H1 (cell line): Measurements from ENCODE around the gene SPC25. TPM values are rescaled to one million over a fixed set of nuclear protein-coding genes. Genes with fewer than 3 reads are reported as not detected.

ENCODE experiments used
- CTCF ChIA-PET: fragments of 300-600 bp; sonication (Branson Sonifier 250); formaldehyde crosslinking; loops from one replicate; lab custom pipeline; 2021; ENCODE audit not compliant: partially characterized antibody; lab: Charles Lee
- POLR2A ChIA-PET: fragments of 300-600 bp; sonication (Branson Sonifier 250); formaldehyde crosslinking; loops from one replicate; lab custom pipeline; 2021; ENCODE audit warnings: inconsistent platforms; ENCODE audit not compliant: partially characterized antibody; lab: Charles Lee
- DNase-seq, 2 experiments: peaks; one replicate each; pipeline versions ENCODE4 v3.0.0 to v3.0.0-alpha.2; 2010 to 2022; ENCODE audit warnings: low spot score in 2 of 2, low read depth in 1 of 2, mixed read lengths in 1 of 2
- FAIRE-seq: peaks from 2 replicates; lab custom pipeline; 2011; peaks lifted over from hg19 to GRCh38; lab: Jason Lieb, UNC
- H2AFZ ChIP-seq: 2 replicates; pipeline ENCODE4 v1.8.1; 2012; ENCODE audit warnings: low read length, inconsistent platforms
- H2AK5ac ChIP-seq: 2 replicates; pipeline ENCODE4 v1.6.1; 2013; ENCODE audit warnings: low read depth, low read length
- H2BK120ac ChIP-seq: replicated peaks from 2 replicates; pipeline ENCODE3; 2013; ENCODE audit warnings: low read depth, low read length, inconsistent platforms
- H2BK12ac ChIP-seq: 2 replicates; pipeline ENCODE4 v1.6.1; 2013; ENCODE audit warnings: low read depth, low read length
- H2BK15ac ChIP-seq: 2 replicates; pipeline ENCODE4 v1.6.1; 2013; ENCODE audit warnings: low read length
- H2BK20ac ChIP-seq: 2 replicates; pipeline ENCODE4 v1.6.1; 2013; ENCODE audit warnings: low read length
- H2BK5ac ChIP-seq: 2 replicates; pipeline ENCODE4 v1.6.1; 2013; ENCODE audit warnings: low read depth, low read length
- H3K14ac ChIP-seq: 2 replicates; pipeline ENCODE4 v1.6.1; 2013; ENCODE audit warnings: inconsistent platforms; ENCODE audit not compliant: insufficient read length
- H3K18ac ChIP-seq: 2 replicates; pipeline ENCODE4 v1.6.1; 2013; ENCODE audit warnings: low read length; ENCODE audit errors: extremely low read depth
- H3K23ac ChIP-seq: 2 replicates; pipeline ENCODE4 v1.6.1; 2013; ENCODE audit warnings: inconsistent platforms; ENCODE audit not compliant: insufficient read length
- H3K23me2 ChIP-seq: 2 replicates; pipeline ENCODE4 v1.6.1; 2013; ENCODE audit warnings: low read depth, low read length
- H3K27ac ChIP-seq: 2 replicates; pipeline ENCODE4 v1.6.1; 2011; ENCODE audit warnings: low read depth, low read length, inconsistent platforms
- H3K27me3 ChIP-seq, 4 experiments: replicated peaks in 1 of 4; 1 replicate in 1 of 4; 2 replicates in 3 of 4; pipeline versions ENCODE4 v1.6.1 to v1.8.1; 2011 to 2013; ENCODE audit warnings: low read length in 3 of 4, mild to moderate bottlenecking in 3 of 4, inconsistent platforms in 2 of 4, mixed read lengths in 2 of 4, moderate library complexity in 1 of 4; ENCODE audit not compliant: control insufficient read depth in 3 of 4, insufficient read depth in 3 of 4; ENCODE audit errors: extremely low read depth in 1 of 4
- H3K36me3 ChIP-seq, 4 experiments: 2 replicates each; pipeline versions ENCODE4 v1.6.1 to v1.8.1; 2011 to 2013; ENCODE audit warnings: mild to moderate bottlenecking in 4 of 4, low read length in 3 of 4, moderate library complexity in 2 of 4, control low read depth in 1 of 4, inconsistent platforms in 1 of 4; ENCODE audit not compliant: insufficient read depth in 4 of 4, control insufficient read depth in 2 of 4
- H3K4ac ChIP-seq: replicated peaks from 2 replicates; pipeline ENCODE3; 2013; ENCODE audit warnings: low read length, low read depth, mixed read lengths, inconsistent platforms; ENCODE audit not compliant: insufficient read length
- H3K4me1 ChIP-seq, 4 experiments: replicated peaks in 1 of 4; 1 replicate in 1 of 4; 2 replicates in 3 of 4; pipeline versions ENCODE4 v1.6.1 to v1.8.1; 2011 to 2013; ENCODE audit warnings: low read length in 3 of 4, inconsistent platforms in 2 of 4, mixed read lengths in 1 of 4; ENCODE audit not compliant: insufficient read depth in 4 of 4, control insufficient read depth in 3 of 4
- H3K4me2 ChIP-seq, 2 experiments: 2 replicates each; pipeline versions ENCODE4 v1.6.1 to v1.8.1; 2011 to 2013; ENCODE audit warnings: low read depth in 2 of 2, low read length in 2 of 2, control low read depth in 1 of 2, inconsistent platforms in 1 of 2, mild to moderate bottlenecking in 1 of 2; ENCODE audit not compliant: insufficient read depth in 1 of 2
- H3K4me3 ChIP-seq, 4 experiments: fragments of 200-600, 300-600 bp in 1 of 4; sonication (generic), shearing (Covaris generic), sonication (Bioruptor Twin) in 1 of 4; 2 replicates each; pipeline versions ENCODE4 v1.5.1 to v1.8.1; 2011 to 2016; ENCODE audit warnings: low read length in 4 of 4, low read depth in 3 of 4, control low read depth in 2 of 4, inconsistent platforms in 2 of 4, mild to moderate bottlenecking in 2 of 4, mixed read lengths in 1 of 4, moderate library complexity in 1 of 4; ENCODE audit not compliant: insufficient read depth in 2 of 4; ENCODE audit errors: extremely low read depth in 1 of 4
- H3K56ac ChIP-seq: replicated peaks from 2 replicates; pipeline ENCODE3; 2013; ENCODE audit warnings: low read depth, mild to moderate bottlenecking, mixed read lengths, low read length, inconsistent platforms; ENCODE audit not compliant: insufficient read length
- H3K79me1 ChIP-seq: 2 replicates; pipeline ENCODE4 v1.6.1; 2013; ENCODE audit warnings: low read depth, low read length, control low read depth
- H3K79me2 ChIP-seq, 2 experiments: 2 replicates each; pipeline versions ENCODE4 v1.6.1 to v1.8.1; 2012 to 2013; ENCODE audit warnings: low read length in 2 of 2, mild to moderate bottlenecking in 2 of 2, inconsistent platforms in 1 of 2; ENCODE audit not compliant: insufficient read depth in 2 of 2, control insufficient read depth in 1 of 2
- H3K9ac ChIP-seq, 4 experiments: replicated peaks in 1 of 4; 1 replicate in 1 of 4; 2 replicates in 3 of 4; pipeline versions ENCODE4 v1.6.1 to v1.8.1; 2011 to 2013; ENCODE audit warnings: low read depth in 3 of 4, low read length in 3 of 4, control low read depth in 2 of 4, mild to moderate bottlenecking in 2 of 4, moderate library complexity in 2 of 4, inconsistent platforms in 1 of 4; ENCODE audit errors: extremely low read depth in 1 of 4
- H3K9me3 ChIP-seq, 2 experiments: 2 replicates each; pipeline versions ENCODE4 v1.6.1 to v1.8.1; 2012 to 2013; ENCODE audit warnings: mild to moderate bottlenecking in 2 of 2, moderate library complexity in 2 of 2, control low read depth in 1 of 2, inconsistent platforms in 1 of 2, low read depth in 1 of 2, low read length in 1 of 2, mixed read lengths in 1 of 2; ENCODE audit not compliant: insufficient read depth in 2 of 2
- H4K20me1 ChIP-seq, 2 experiments: replicated peaks in 1 of 2; 2 replicates each; pipeline versions ENCODE3 to v1.8.1; 2011 to 2013; ENCODE audit warnings: inconsistent platforms in 2 of 2, low read length in 2 of 2, mild to moderate bottlenecking in 1 of 2; ENCODE audit not compliant: insufficient read depth in 2 of 2, control insufficient read depth in 1 of 2
- H4K5ac ChIP-seq: 2 replicates; pipeline ENCODE4 v1.6.1; 2013; ENCODE audit warnings: low read length, low read depth, mixed read lengths, inconsistent platforms; ENCODE audit not compliant: insufficient read length
- H4K8ac ChIP-seq: 2 replicates; pipeline ENCODE4 v1.8.0; 2013; ENCODE audit warnings: mild to moderate bottlenecking, moderate library complexity, low read length, inconsistent platforms; ENCODE audit not compliant: insufficient read depth; ENCODE audit errors: extremely low read depth
- H4K91ac ChIP-seq: replicated peaks from 2 replicates; pipeline ENCODE3; 2013; ENCODE audit warnings: low read length, mixed read lengths, inconsistent platforms; ENCODE audit not compliant: insufficient read length
- BACH1 ChIP-seq: IDR thresholded peaks from 2 replicates; pipeline ENCODE4 v1.6.1; 2012; ENCODE audit warnings: low read length, improper control_type of control experiment
- CHD1 ChIP-seq: IDR thresholded peaks from 2 replicates; pipeline ENCODE4 v1.6.1; 2012; ENCODE audit warnings: low read depth, low read length, improper control_type of control experiment
- EP300 ChIP-seq, 2 experiments: IDR thresholded peaks; 1 replicate in 1 of 2; 2 replicates in 1 of 2; pipeline ENCODE4 v1.6.1; 2011 to 2012; ENCODE audit warnings: low read depth in 2 of 2, low read length in 2 of 2, mild to moderate bottlenecking in 2 of 2, borderline replicate concordance in 1 of 2, inconsistent platforms in 1 of 2, moderate library complexity in 1 of 2
- JUN ChIP-seq: IDR thresholded peaks from 2 replicates; pipeline ENCODE4 v1.6.1; 2011; ENCODE audit warnings: low read depth, mild to moderate bottlenecking, improper control_type of control experiment, low read length
- KDM5A ChIP-seq: fragments of 200-600 bp; IDR thresholded peaks from 2 replicates; pipeline ENCODE4 v1.7.1; 2012; ENCODE audit warnings: mild to moderate bottlenecking, low read length, inconsistent platforms, mixed read lengths
- MAFK ChIP-seq: IDR thresholded peaks from 2 replicates; pipeline ENCODE4 v1.6.1; 2012; ENCODE audit warnings: low read depth, mild to moderate bottlenecking, improper control_type of control experiment, low read length
- NANOG ChIP-seq: IDR thresholded peaks from 2 replicates; pipeline ENCODE4 v1.6.1; 2011; ENCODE audit warnings: low read length, low read depth, mild to moderate bottlenecking, inconsistent platforms; ENCODE audit not compliant: insufficient read depth, poor library complexity, severe bottlenecking
- SP4 ChIP-seq: IDR thresholded peaks from 2 replicates; pipeline ENCODE4 v1.6.1; 2012; ENCODE audit warnings: low read length, inconsistent platforms
- SRF ChIP-seq: IDR thresholded peaks from 2 replicates; pipeline ENCODE4 v1.6.1; 2011; ENCODE audit warnings: mild to moderate bottlenecking, low read depth, low read length, moderate library complexity
- TAF1 ChIP-seq: IDR thresholded peaks from 2 replicates; pipeline ENCODE4 v1.6.1; 2011; ENCODE audit warnings: mild to moderate bottlenecking, low read depth, low read length
- polyA plus RNA-seq, 7 experiments: library from polyadenylated mRNA; depleted of rRNA in 3 of 7; stranded (reverse) in 5 of 7; unstranded in 2 of 7; fragments of >200 nt in 5 of 7; fragments of 200-250 nt in 2 of 7; gene quantifications; 1 replicate in 5 of 7; 2 replicates in 1 of 7; 4 replicates in 1 of 7; pipeline versions ENCODE4 v1.2.1 to v1.2.3, GENCODE V29; 2011 to 2013; ENCODE audit warnings: missing spikeins in 2 of 7, mixed read lengths in 2 of 7
- total RNA-seq: library from RNA; stranded (reverse); fragmentation: NEBNext Ultra II Directional; extraction: Animal tissue kit (Norgen Biotek cat#: 25700); gene quantifications from 2 replicates; pipeline ENCODE4 v1.2.1, GENCODE V29; 2021
- TF ChIP-seq, protein P1 (sequence below): IDR thresholded peaks from 2 replicates; pipeline ENCODE4 v1.6.1; 2012; ENCODE audit warnings: inconsistent platforms
- TF ChIP-seq, protein P2 (sequence below): IDR thresholded peaks from 2 replicates; pipeline ENCODE4 v1.6.1; 2012; ENCODE audit warnings: inconsistent platforms

The SPC25 gene
- total and polyA plus RNA-seq, 2 of the 8 experiments (the other 6 are each of a cell fraction or from before 2014, with no cell fraction given), result 21.0 to 34.7 TPM

DNA sequence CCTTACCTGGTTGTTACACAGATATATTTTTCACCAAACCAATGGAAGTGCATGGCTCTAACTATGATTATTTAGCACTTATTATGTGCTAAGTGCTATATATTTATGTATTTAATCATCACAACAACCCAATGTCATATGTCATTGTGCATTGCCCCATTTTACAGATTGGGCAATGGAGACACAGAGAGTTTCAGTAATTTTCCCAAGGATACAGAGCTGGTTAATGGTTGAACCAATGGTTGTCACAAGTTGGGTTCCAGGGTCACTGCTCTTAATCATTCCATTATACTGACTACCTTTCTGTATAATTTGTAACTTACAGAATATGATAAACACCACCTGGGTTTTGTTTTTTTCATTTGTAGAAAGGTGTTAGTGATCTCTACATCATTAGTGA lies 58.6 kb downstream of the SPC25 start:
- H3K56ac ChIP-seq, result no peak overlapping the region
- no peaks in the 10 kb centered on the region for H3K23me2 ChIP-seq
- DNase-seq (no peak), FAIRE-seq (no peak)
- no peaks in the 10 kb centered on the region for H3K36me3 ChIP-seq
- no peak overlapping the region for H3K4ac ChIP-seq
- ChIA-PET POLR2A (no interaction called here), CTCF (interaction anchor here (1.5 kb wide), 1 partner anchor 90 kb away, joined by 3 read pairs; no protein-coding TSS in a partner anchor)
- no peak overlapping the region for H3K4me2 ChIP-seq
- no peak overlapping the region for H3K18ac ChIP-seq
- H4K5ac ChIP-seq, result no peak overlapping the region
- H2BK5ac ChIP-seq, result no peak overlapping the region
- H2AK5ac ChIP-seq, result no peak overlapping the region
- H3K27ac ChIP-seq, result no peak overlapping the region
- TF ChIP-seq SRF (no peak), CHD1 (no peak), EP300 (IDR thresholded peaks at IDR 0.05; ENCODE audit: borderline replicate concordance in 1 of 2, low read depth in 2 of 2, low read length in 2 of 2) (no peak), BACH1 (no peak), TAF1 (no peak), SP4 (no peak), MAFK (no peak), NANOG (no peak), KDM5A (no peak), JUN (no peak)
- TF ChIP-seq, protein P1, sequence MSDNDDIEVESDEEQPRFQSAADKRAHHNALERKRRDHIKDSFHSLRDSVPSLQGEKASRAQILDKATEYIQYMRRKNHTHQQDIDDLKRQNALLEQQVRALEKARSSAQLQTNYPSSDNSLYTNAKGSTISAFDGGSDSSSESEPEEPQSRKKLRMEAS, result no peak
- TF ChIP-seq, protein P2, sequence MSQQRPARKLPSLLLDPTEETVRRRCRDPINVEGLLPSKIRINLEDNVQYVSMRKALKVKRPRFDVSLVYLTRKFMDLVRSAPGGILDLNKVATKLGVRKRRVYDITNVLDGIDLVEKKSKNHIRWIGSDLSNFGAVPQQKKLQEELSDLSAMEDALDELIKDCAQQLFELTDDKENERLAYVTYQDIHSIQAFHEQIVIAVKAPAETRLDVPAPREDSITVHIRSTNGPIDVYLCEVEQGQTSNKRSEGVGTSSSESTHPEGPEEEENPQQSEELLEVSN, result no peak
- H3K23ac ChIP-seq, result no peak overlapping the region
- no peak overlapping the region for H3K9ac ChIP-seq
- no peak overlapping the region for H4K91ac ChIP-seq
- H2AFZ ChIP-seq, result no peak overlapping the region
- no peaks in the 10 kb centered on the region for H3K27me3 ChIP-seq
- no peak overlapping the region for H2BK20ac ChIP-seq
- no peaks in the 10 kb centered on the region for H3K4me1 ChIP-seq
- no peak overlapping the region for H3K4me3 ChIP-seq
- H4K20me1 ChIP-seq, result no peaks in the 10 kb centered on the region
- H2BK120ac ChIP-seq, result no peak overlapping the region
- no peak overlapping the region for H3K14ac ChIP-seq
- H3K79me1 ChIP-seq, result no peaks in the 10 kb centered on the region
- H2BK12ac ChIP-seq, result no peak overlapping the region
- H2BK15ac ChIP-seq, result no peak overlapping the region
- no peaks in the 10 kb centered on the region; a peak in 1 of 4 replicates for H3K9me3 ChIP-seq
- no peak overlapping the region for H4K8ac ChIP-seq
- no peaks in the 10 kb centered on the region for H3K79me2 ChIP-seq
